Thyroid gland (tissue), 4 donors: ENCODE data around the gene WWP2.

Experiments
- CTCF ChIP-seq, 6 experiments: fragments of 200-600 bp in 3 of 6; fragments of 450-650 bp in 3 of 6; sonication (generic) in 3 of 6; IDR thresholded peaks; one replicate each; pipeline ENCODE4 v1.5.1; 2016 to 2019; ENCODE audit warnings: antibody characterized with exemption in 6 of 6, mild to moderate bottlenecking in 2 of 6, inconsistent platforms in 1 of 6, moderate library complexity in 1 of 6
- POLR2A ChIP-seq, 2 donors: fragments of 450-650 bp; IDR thresholded peaks; one replicate each; pipeline ENCODE4 v1.6.1; 2017; ENCODE audit warnings: antibody characterized with exemption in 2 of 2, mild to moderate bottlenecking in 2 of 2, moderate library complexity in 1 of 2

GRCh38 chr16:69830146-69830533 is 68.0 kb downstream of the WWP2 start:
- TF ChIP-seq POLR2A (IDR thresholded peaks at IDR 0.05) (no peak), CTCF (IDR thresholded peaks at IDR 0.05) (no peak)
